H1 (cell line): ENCODE results near the gene KLK10. TPM values are rescaled to one million over a fixed set of nuclear protein-coding genes. Genes with fewer than 3 reads are reported as not detected.

Experiments
- BCL11A ChIP-seq, 2 experiments: IDR thresholded peaks; one replicate each; pipeline ENCODE4 v1.6.1; 2011; ENCODE audit warnings: low read depth in 2 of 2, low read length in 2 of 2, mild to moderate bottlenecking in 2 of 2
- NANOG ChIP-seq: IDR thresholded peaks from 2 replicates; pipeline ENCODE4 v1.6.1; 2011; ENCODE audit warnings: low read length, low read depth, mild to moderate bottlenecking, inconsistent platforms; ENCODE audit not compliant: insufficient read depth, poor library complexity, severe bottlenecking
- POLR2AphosphoS5 ChIP-seq: IDR thresholded peaks from 2 replicates; pipeline ENCODE4 v1.6.1; 2011; ENCODE audit warnings: low read depth, low read length
- SIN3A ChIP-seq, 2 experiments: IDR thresholded peaks in 1 of 2; conservative IDR thresholded peaks in 1 of 2; 2 replicates each; pipeline ENCODE4 v1.6.1; 2011 to 2012; ENCODE audit warnings: low read length in 2 of 2, improper control_type of control experiment in 1 of 2, low read depth in 1 of 2, mild to moderate bottlenecking in 1 of 2
- polyA plus RNA-seq, 7 experiments: library from polyadenylated mRNA; depleted of rRNA in 3 of 7; stranded (reverse) in 5 of 7; unstranded in 2 of 7; fragments of >200 nt in 5 of 7; fragments of 200-250 nt in 2 of 7; gene quantifications; 1 replicate in 5 of 7; 2 replicates in 1 of 7; 4 replicates in 1 of 7; pipeline versions ENCODE4 v1.2.1 to v1.2.3, GENCODE V29; 2011 to 2013; ENCODE audit warnings: missing spikeins in 2 of 7, mixed read lengths in 2 of 7
- total RNA-seq: library from RNA; stranded (reverse); fragmentation: NEBNext Ultra II Directional; extraction: Animal tissue kit (Norgen Biotek cat#: 25700); gene quantifications from 2 replicates; pipeline ENCODE4 v1.2.1, GENCODE V29; 2021

KLK10 gene
- total and polyA plus RNA-seq, 2 of the 8 experiments (the other 6 are each of a cell fraction or from before 2014, with no cell fraction given): 4.8 to 9.7 TPM

GRCh38 chr19:51002542-51003311 lies 16.8 kb downstream of the KLK10 start (continued):
- TF ChIP-seq BCL11A (IDR thresholded peaks at IDR 0.05; ENCODE audit: low read depth in 2 of 2, low read length in 2 of 2): no peak
- no peak for TF ChIP-seq NANOG
- 0 out of 4 replicates have a peak, but pooled peaks of 1 of the 2 experiments have one; percentile 20 for TF ChIP-seq SIN3A (conservative IDR thresholded peaks at IDR 0.05 in 1 of 2, IDR thresholded peaks at IDR 0.05 in 1 of 2; ENCODE audit: low read depth in 1 of 2, low read length in 2 of 2)
- TF ChIP-seq POLR2AphosphoS5: no peak
